OCI-LY3 (cell line): ENCODE data around the gene GNG11.
A peak's percentile ranks its signal among the peaks of the same experiment; 100 is the strongest.

ENCODE experiments used
- EZH2phosphoT487 ChIP-seq: fragments of 200-600 bp; shearing (Covaris generic); IDR thresholded peaks from 2 replicates; pipeline ENCODE4 v1.6.1; 2018; ENCODE audit warnings: antibody characterized with exemption, mixed run types, low read depth
- TF ChIP-seq, protein P1 (sequence below): fragments of 200-600, 300-600 bp; sonication (generic); IDR thresholded peaks from 2 replicates; pipeline ENCODE4 v1.5.1; 2014; ENCODE audit warnings: antibody characterized with exemption, low read length, low read depth

GRCh38 chr7:93921607-93922566 is at the start of gene GNG11:
- TF ChIP-seq, protein P1, sequence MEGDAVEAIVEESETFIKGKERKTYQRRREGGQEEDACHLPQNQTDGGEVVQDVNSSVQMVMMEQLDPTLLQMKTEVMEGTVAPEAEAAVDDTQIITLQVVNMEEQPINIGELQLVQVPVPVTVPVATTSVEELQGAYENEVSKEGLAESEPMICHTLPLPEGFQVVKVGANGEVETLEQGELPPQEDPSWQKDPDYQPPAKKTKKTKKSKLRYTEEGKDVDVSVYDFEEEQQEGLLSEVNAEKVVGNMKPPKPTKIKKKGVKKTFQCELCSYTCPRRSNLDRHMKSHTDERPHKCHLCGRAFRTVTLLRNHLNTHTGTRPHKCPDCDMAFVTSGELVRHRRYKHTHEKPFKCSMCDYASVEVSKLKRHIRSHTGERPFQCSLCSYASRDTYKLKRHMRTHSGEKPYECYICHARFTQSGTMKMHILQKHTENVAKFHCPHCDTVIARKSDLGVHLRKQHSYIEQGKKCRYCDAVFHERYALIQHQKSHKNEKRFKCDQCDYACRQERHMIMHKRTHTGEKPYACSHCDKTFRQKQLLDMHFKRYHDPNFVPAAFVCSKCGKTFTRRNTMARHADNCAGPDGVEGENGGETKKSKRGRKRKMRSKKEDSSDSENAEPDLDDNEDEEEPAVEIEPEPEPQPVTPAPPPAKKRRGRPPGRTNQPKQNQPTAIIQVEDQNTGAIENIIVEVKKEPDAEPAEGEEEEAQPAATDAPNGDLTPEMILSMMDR: peak; percentile 20; the same call in 1 of the 2 replicates
- no peak for TF ChIP-seq EZH2phosphoT487
